B cell (primary cell): Measurements from ENCODE around the gene LCN10. TPM values are rescaled to one million over a fixed set of nuclear protein-coding genes. Genes with fewer than 3 reads are reported as not detected.

Experiments used
- ATAC-seq: fragments of 200-7000 bp; cut with Tn5 transposase; one replicate; pipeline ENCODE4 v1.10.0; 2021; ENCODE audit warnings: low read depth, mild to moderate bottlenecking, moderate number of reproducible peaks, moderate library complexity
- CTCF ChIA-PET: fragments of 350-600 bp; sonication (Branson Sonifier 250); formaldehyde crosslinking; loops from one replicate; lab custom pipeline; 2021; ENCODE audit warnings: antibody characterized with exemption, inconsistent platforms; lab: Charles Lee
- POLR2A ChIA-PET: fragments of 350-600 bp; sonication (Branson Sonifier 250); formaldehyde crosslinking; loops from one replicate; lab custom pipeline; 2021; ENCODE audit warnings: antibody characterized with exemption; lab: Charles Lee
- DNase-seq: peaks from one replicate; pipeline ENCODE4 v3.0.0; 2013
- H2AFZ ChIP-seq: 2 replicates; pipeline ENCODE4 v1.6.1; 2012; ENCODE audit warnings: mild to moderate bottlenecking, low read depth, low read length; ENCODE audit not compliant: insufficient read depth, poor library complexity, severe bottlenecking
- H3K27ac ChIP-seq, 2 donors: 1 replicate in 1 of 2; 2 replicates in 1 of 2; pipeline ENCODE4 v1.5.1; 2012 to 2013; ENCODE audit warnings: low read length in 2 of 2, mild to moderate bottlenecking in 2 of 2, moderate library complexity in 1 of 2
- H3K27me3 ChIP-seq, 4 experiments: fragments of 200-600 bp in 1 of 4; sonication (generic) in 1 of 4; replicated peaks in 1 of 4; 1 replicate in 2 of 4; 2 replicates in 2 of 4; pipeline versions ENCODE4 v1.6.1 to v1.7.0; 2013 to 2016; ENCODE audit warnings: low read length in 3 of 4, mild to moderate bottlenecking in 2 of 4, mixed read lengths in 1 of 4, moderate library complexity in 1 of 4; ENCODE audit not compliant: insufficient read depth in 4 of 4, control insufficient read depth in 3 of 4; ENCODE audit errors: control extremely low read depth in 1 of 4
- H3K36me3 ChIP-seq, 2 experiments: replicated peaks in 1 of 2; 1 replicate in 1 of 2; 2 replicates in 1 of 2; pipeline versions ENCODE4 v1.6.1 to v1.7.1; 2013; ENCODE audit warnings: low read length in 1 of 2; ENCODE audit not compliant: insufficient read depth in 2 of 2, control insufficient read depth in 1 of 2; ENCODE audit errors: control extremely low read depth in 1 of 2, extremely low read depth in 1 of 2
- H3K4me1 ChIP-seq, 2 donors: fragments of 200-600 bp in 1 of 2; sonication (generic) in 1 of 2; 1 replicate in 1 of 2; 2 replicates in 1 of 2; pipeline versions ENCODE4 v1.5.1 to v1.6.1; 2013 to 2017; ENCODE audit warnings: low read length in 2 of 2; ENCODE audit not compliant: control insufficient read depth in 2 of 2, insufficient read depth in 2 of 2
- H3K4me2 ChIP-seq: replicated peaks from 2 replicates; pipeline ENCODE3; 2012; ENCODE audit warnings: mild to moderate bottlenecking, low read depth, low read length; ENCODE audit not compliant: poor library complexity, severe bottlenecking
- H3K4me3 ChIP-seq, 5 experiments: fragments of 200-600 bp in 1 of 5; sonication (generic) in 1 of 5; 1 replicate in 3 of 5; 2 replicates in 2 of 5; pipeline versions ENCODE4 v1.5.1 to v1.7.0; 2011 to 2016; ENCODE audit warnings: low read length in 4 of 5, mild to moderate bottlenecking in 4 of 5, low read depth in 2 of 5, control low read depth in 1 of 5, moderate library complexity in 1 of 5; ENCODE audit not compliant: insufficient read depth in 1 of 5; ENCODE audit errors: control extremely low read depth in 1 of 5, extremely low read depth in 1 of 5
- H3K79me2 ChIP-seq: fragments of 200-600 bp; sonication (generic); one replicate; pipeline ENCODE4 v1.6.0; 2016; ENCODE audit warnings: low read length; ENCODE audit not compliant: control insufficient read depth, insufficient read depth
- H3K9ac ChIP-seq: fragments of 200-600 bp; sonication (generic); 2 replicates; pipeline ENCODE4 v1.6.1; 2017; ENCODE audit warnings: mild to moderate bottlenecking, low read length, moderate library complexity
- H3K9me3 ChIP-seq, 3 donors: one replicate each; pipeline versions ENCODE4 v1.6.1 to v1.7.1; 2013; ENCODE audit warnings: low read length in 2 of 3; ENCODE audit not compliant: control insufficient read depth in 2 of 3, insufficient read depth in 1 of 3; ENCODE audit errors: control extremely low read depth in 1 of 3
- H4K20me1 ChIP-seq: 2 replicates; pipeline ENCODE4 v1.6.0; 2012; ENCODE audit warnings: mild to moderate bottlenecking, low read length; ENCODE audit not compliant: insufficient read depth, control insufficient read depth, poor library complexity, severe bottlenecking
- H3K27ac Mint-ChIP-seq: one replicate; pipeline ENCODE4 v1.8.0; 2021; ENCODE audit warnings: mixed read lengths
- H3K27me3 Mint-ChIP-seq: one replicate; pipeline ENCODE4 v1.8.0; 2021; ENCODE audit warnings: mixed read lengths
- H3K4me1 Mint-ChIP-seq: one replicate; pipeline ENCODE4 v1.8.0; 2021; ENCODE audit warnings: mixed read lengths
- H3K4me3 Mint-ChIP-seq: one replicate; pipeline ENCODE4 v1.8.0; 2021; ENCODE audit warnings: mixed read lengths
- H3K9me3 Mint-ChIP-seq: one replicate; pipeline ENCODE4 v1.8.0; 2022; ENCODE audit warnings: mixed read lengths; ENCODE audit not compliant: insufficient read depth
- EZH2 ChIP-seq: IDR thresholded peaks from 2 replicates; pipeline ENCODE4 v1.6.1; 2012; ENCODE audit warnings: borderline replicate concordance, low read depth, mild to moderate bottlenecking, moderate library complexity, low read length; ENCODE audit not compliant: insufficient read depth, poor library complexity, severe bottlenecking
- WGBS: methylation state at CpG from one replicate; pipeline ENCODE4 v1.1.5; 2013; ENCODE audit warnings: missing lambda C conversion rate; ENCODE audit not compliant: insufficient coverage; 5-methylcytosine and 5-hydroxymethylcytosine counted together
- intact Hi-C: fragments of 100-400 bp; cut with micrococcal nuclease; formaldehyde crosslinking; loops from one replicate; pipeline ENCODE4 v1.10.0; 2022
- polyA plus RNA-seq: library from polyadenylated mRNA; depleted of rRNA; stranded (reverse); fragments of >200 nt; gene quantifications from 2 replicates; pipeline ENCODE4 v1.2.3, GENCODE V29; 2012
- total RNA-seq, 2 donors: library from RNA; stranded (reverse); fragments of 120-200 nt in 1 of 2; gene quantifications; 1 replicate in 1 of 2; 2 replicates in 1 of 2; pipeline versions ENCODE4 v1.2.3 to v1.2.4, GENCODE V29; 2013 to 2022
- TF ChIP-seq, protein P1 (sequence below): fragments of 200-600 bp; IDR thresholded peaks from one replicate; pipeline ENCODE4 v1.8.0; 2022; ENCODE audit warnings: antibody characterized with exemption, mild to moderate bottlenecking

The LCN10 gene
- total and polyA plus RNA-seq, 2 donors (not counting 1 experiment from before 2014, with no cell fraction given) = 76.3 to 93.0 TPM

DNA sequence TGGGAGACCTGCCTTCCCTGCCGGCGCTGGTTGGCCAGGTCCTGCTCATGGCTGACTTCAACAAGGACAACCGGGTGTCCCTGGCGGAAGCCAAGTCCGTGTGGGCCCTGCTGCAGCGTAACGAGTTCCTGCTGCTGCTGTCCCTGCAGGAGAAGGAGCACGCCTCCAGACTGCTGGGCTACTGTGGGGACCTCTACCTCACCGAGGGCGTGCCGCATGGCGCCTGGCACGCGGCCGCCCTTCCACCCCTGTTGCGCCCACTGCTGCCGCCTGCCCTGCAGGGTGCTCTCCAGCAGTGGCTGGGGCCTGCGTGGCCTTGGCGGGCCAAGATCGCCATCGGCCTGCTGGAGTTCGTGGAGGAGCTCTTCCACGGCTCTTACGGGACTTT, 19.8 kb downstream of the LCN10 start:
- peaks cover 47% of the 10 kb centered on the region for H3K4me1 Mint-ChIP-seq
- POLR2A ChIA-PET = interaction anchor here (1.0 to 1.6 kb wide), 2 partner anchors 9 to 35 kb away, joined by 3 to 4 read pairs; partner anchors contain the start of gene AGPAT2

GRCh38 chr9:136722093-136722968, 20.4 kb downstream of the LCN10 start:
- Histone ChIP-seq H3K4me3 (no peak overlapping the region), H3K36me3 (peaks cover 0 to 51% of the 10 kb centered on the region in 2 experiments), H3K27ac (no peak overlapping the region), H3K9me3 (no peaks in the 10 kb centered on the region), H3K9ac (no peak overlapping the region), H3K4me2 (no peak overlapping the region), H4K20me1 (peaks cover 72% of the 10 kb centered on the region), H3K4me1 (peaks cover 26 to 46% of the 10 kb centered on the region in 2 donors), H3K79me2 (peaks cover 30% of the 10 kb centered on the region), H3K27me3 (no peaks in the 10 kb centered on the region), H2AFZ (no peak overlapping the region)
- H3K27me3 Mint-ChIP-seq = no peaks in the 10 kb centered on the region
- no peak for DNase-seq
- no peak overlapping the region for H3K4me3 Mint-ChIP-seq
- 87% methylated on average over 31 of the region's 31 CpGs for WGBS
- intact Hi-C loops = no loop called here
- no peaks in the 10 kb centered on the region for H3K9me3 Mint-ChIP-seq
- ChIA-PET POLR2A (interaction anchor here (1.0 to 1.6 kb wide), 2 partner anchors 9 to 35 kb away, joined by 3 to 4 read pairs; partner anchors contain the start of gene AGPAT2), CTCF (no interaction called here)
- H3K4me1 Mint-ChIP-seq = peaks cover 44% of the 10 kb centered on the region
- no peak for ATAC-seq
- H3K27ac Mint-ChIP-seq = no peak overlapping the region
- TF ChIP-seq EZH2 = no peak
- TF ChIP-seq, protein P1, sequence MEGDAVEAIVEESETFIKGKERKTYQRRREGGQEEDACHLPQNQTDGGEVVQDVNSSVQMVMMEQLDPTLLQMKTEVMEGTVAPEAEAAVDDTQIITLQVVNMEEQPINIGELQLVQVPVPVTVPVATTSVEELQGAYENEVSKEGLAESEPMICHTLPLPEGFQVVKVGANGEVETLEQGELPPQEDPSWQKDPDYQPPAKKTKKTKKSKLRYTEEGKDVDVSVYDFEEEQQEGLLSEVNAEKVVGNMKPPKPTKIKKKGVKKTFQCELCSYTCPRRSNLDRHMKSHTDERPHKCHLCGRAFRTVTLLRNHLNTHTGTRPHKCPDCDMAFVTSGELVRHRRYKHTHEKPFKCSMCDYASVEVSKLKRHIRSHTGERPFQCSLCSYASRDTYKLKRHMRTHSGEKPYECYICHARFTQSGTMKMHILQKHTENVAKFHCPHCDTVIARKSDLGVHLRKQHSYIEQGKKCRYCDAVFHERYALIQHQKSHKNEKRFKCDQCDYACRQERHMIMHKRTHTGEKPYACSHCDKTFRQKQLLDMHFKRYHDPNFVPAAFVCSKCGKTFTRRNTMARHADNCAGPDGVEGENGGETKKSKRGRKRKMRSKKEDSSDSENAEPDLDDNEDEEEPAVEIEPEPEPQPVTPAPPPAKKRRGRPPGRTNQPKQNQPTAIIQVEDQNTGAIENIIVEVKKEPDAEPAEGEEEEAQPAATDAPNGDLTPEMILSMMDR = no peak

More for the DNA sequence above, 19.8 kb downstream of the LCN10 start:
- no peak overlapping the region for H3K4me2 ChIP-seq
- peaks cover 78% of the 10 kb centered on the region for H4K20me1 ChIP-seq
- intact Hi-C loops = no loop called here
- no peak overlapping the region for H3K4me3 Mint-ChIP-seq
- DNase-seq (no peak), ATAC-seq (no peak)
- H3K4me3 ChIP-seq = no peak overlapping the region
- H2AFZ ChIP-seq = no peak overlapping the region
- H3K9me3 ChIP-seq = no peaks in the 10 kb centered on the region
- peaks cover 0 to 51% of the 10 kb centered on the region in 2 experiments for H3K36me3 ChIP-seq
- no peak overlapping the region for H3K9ac ChIP-seq
- CTCF ChIA-PET = interaction anchor here (1.2 kb wide), 1 partner anchor 19 kb away, joined by 3 read pairs; no protein-coding TSS in a partner anchor
- peaks cover 36% of the 10 kb centered on the region for H3K79me2 ChIP-seq
- H3K27ac ChIP-seq = no peak overlapping the region
- H3K27ac Mint-ChIP-seq = no peak overlapping the region
- H3K4me1 ChIP-seq = peaks cover 26 to 48% of the 10 kb centered on the region in 2 donors
- 93% methylated on average over 24 of the region's 24 CpGs for WGBS
- no peaks in the 10 kb centered on the region for H3K27me3 Mint-ChIP-seq
- H3K27me3 ChIP-seq = no peaks in the 10 kb centered on the region
- TF ChIP-seq, protein P1 = no peak
- H3K9me3 Mint-ChIP-seq = no peaks in the 10 kb centered on the region
